Lower leg skin (tissue), 3 donors: ENCODE results near the gene ZNF776.
"Not testable (repeated sequence)": the region's sequence is repeated elsewhere in the genome, so short reads cannot be mapped to it uniquely, and the experiment has no call there.

Experiments used
- CTCF ChIP-seq, 3 donors: fragments of 450-650 bp; IDR thresholded peaks; one replicate each; pipeline ENCODE4 v1.5.1; 2016; ENCODE audit warnings: antibody characterized with exemption in 3 of 3, mild to moderate bottlenecking in 3 of 3, moderate library complexity in 2 of 3
- POLR2A ChIP-seq, 2 donors: fragments of 450-650 bp; IDR thresholded peaks; one replicate each; pipeline ENCODE4 v1.6.1; 2016 to 2017; ENCODE audit warnings: antibody characterized with exemption in 2 of 2, mild to moderate bottlenecking in 1 of 2, moderate library complexity in 1 of 2

DNA sequence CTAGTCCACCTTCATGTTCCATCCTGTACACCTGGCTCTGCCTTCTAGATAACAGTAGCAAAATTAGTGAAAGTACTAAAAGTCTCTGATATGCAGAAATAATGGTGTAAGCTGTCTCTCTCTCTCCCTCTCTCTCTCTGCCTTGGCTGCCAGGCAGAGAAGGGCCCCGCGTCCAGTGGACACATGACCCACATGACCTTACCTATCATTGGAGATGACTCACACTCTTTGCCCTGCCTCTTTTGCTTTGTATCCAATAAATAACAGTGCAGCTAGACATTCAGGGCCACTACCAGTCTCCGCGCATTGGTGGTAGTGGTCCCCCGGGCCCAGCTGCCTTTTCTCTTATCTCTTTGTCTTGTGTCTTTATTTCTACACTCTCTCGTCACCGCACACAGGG lies 7.8 kb upstream of the ZNF776 start:
- TF ChIP-seq CTCF, POLR2A (IDR thresholded peaks at IDR 0.05): not testable (repeated sequence)
